Superior temporal gyrus (tissue), 1 donor: ENCODE data around the gene STAC2.

Experiments used
- DNase-seq: peaks from one replicate; pipeline ENCODE4 v3.0.0-alpha.2; 2016; ENCODE audit errors: extremely low spot score

Gene STAC2

GRCh38 chr17:39231591-39232551 is 6.1 kb upstream of the STAC2 start:
- DNase-seq, result no peak

- no peak for DNase-seq
These were observed 5.4 kb upstream of the STAC2 start for GRCh38 chr17:39231091-39231561.

- no peak for DNase-seq
These were observed 4.6 kb upstream of the STAC2 start for GRCh38 chr17:39230361-39230760.

- no peak for DNase-seq
These were observed 3.6 kb upstream of the STAC2 start for GRCh38 chr17:39229274-39229913.

- no peak for DNase-seq
These were observed 1.7 kb upstream of the STAC2 start for GRCh38 chr17:39227364-39227919.

- no peak for DNase-seq
These were observed 376 bp upstream of the STAC2 start for GRCh38 chr17:39225959-39226683.

- no peak for DNase-seq
These were observed 902 bp downstream of the STAC2 start for GRCh38 chr17:39224778-39225307.

- no peak for DNase-seq
These were observed 1.6 kb downstream of the STAC2 start for GRCh38 chr17:39223907-39224777.

GRCh38 chr17:39222866-39223834 is 2.6 kb downstream of the STAC2 start:
- no peak for DNase-seq

GRCh38 chr17:39222151-39222550 is 3.6 kb downstream of the STAC2 start:
- no peak for DNase-seq

- DNase-seq, result no peak
These were observed 4.2 kb downstream of the STAC2 start for GRCh38 chr17:39221572-39221971.

GRCh38 chr17:39219647-39220154 is 6.0 kb downstream of the STAC2 start:
- DNase-seq, result no peak

GRCh38 chr17:39218906-39219305 is 6.8 kb downstream of the STAC2 start:
- no peak for DNase-seq

GRCh38 chr17:39217734-39218369 is 7.9 kb downstream of the STAC2 start:
- no peak for DNase-seq

- no peak for DNase-seq
These were observed 11.9 kb downstream of the STAC2 start for GRCh38 chr17:39213852-39214251.

- DNase-seq, result no peak
These were observed 12.8 kb downstream of the STAC2 start for GRCh38 chr17:39212841-39213480.

GRCh38 chr17:39212195-39212810 is 13.4 kb downstream of the STAC2 start:
- DNase-seq, result no peak

GRCh38 chr17:39210093-39210434 is 15.7 kb downstream of the STAC2 start:
- DNase-seq, result no peak
